B cell (primary cell): ENCODE data around the gene BSDC1.

Source experiments
- EZH2 ChIP-seq: IDR thresholded peaks from 2 replicates; pipeline ENCODE4 v1.6.1; 2012; ENCODE audit warnings: borderline replicate concordance, low read depth, mild to moderate bottlenecking, moderate library complexity, low read length; ENCODE audit not compliant: insufficient read depth, poor library complexity, severe bottlenecking
- TF ChIP-seq, protein P1 (sequence below): fragments of 200-600 bp; IDR thresholded peaks from one replicate; pipeline ENCODE4 v1.8.0; 2022; ENCODE audit warnings: antibody characterized with exemption, mild to moderate bottlenecking

DNA sequence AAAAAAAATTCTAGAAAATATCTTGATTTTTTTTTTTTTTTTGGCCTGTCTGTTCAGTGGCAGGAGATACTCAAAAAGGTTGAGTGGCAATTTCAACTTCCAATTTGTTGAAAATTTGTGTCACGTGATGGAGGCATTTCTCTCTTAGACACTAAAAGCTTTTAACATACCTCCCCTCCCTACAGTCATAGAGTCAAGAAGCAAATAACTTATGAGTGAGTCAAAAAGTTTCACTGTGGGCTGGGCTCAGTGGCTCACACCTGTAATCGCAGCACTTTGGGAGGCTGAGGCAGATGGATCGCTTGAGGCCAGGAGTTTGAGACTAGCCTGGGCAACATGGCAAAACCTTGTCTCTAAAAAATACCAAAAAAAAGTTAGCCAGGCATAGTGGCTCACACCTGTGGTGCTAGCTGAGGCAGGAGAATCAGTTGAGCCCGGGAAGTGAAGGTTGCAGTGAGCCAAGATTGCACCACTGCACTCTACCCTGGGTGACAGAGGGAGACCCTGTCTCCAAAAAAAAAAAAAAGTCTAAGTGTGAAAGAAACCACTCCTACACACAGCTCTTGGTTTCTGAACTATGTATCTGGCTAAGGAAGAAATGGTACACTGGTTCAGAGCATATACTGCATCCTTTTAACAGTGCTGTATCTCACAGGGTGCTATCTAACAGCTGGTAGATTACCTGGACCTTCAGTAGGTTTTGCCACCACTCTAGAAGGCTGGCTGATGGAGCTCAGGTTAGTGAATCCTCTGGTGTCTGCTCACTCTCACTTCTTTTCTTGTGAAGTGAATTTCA, 11.6 kb upstream of the BSDC1 start:
- TF ChIP-seq, protein P1, sequence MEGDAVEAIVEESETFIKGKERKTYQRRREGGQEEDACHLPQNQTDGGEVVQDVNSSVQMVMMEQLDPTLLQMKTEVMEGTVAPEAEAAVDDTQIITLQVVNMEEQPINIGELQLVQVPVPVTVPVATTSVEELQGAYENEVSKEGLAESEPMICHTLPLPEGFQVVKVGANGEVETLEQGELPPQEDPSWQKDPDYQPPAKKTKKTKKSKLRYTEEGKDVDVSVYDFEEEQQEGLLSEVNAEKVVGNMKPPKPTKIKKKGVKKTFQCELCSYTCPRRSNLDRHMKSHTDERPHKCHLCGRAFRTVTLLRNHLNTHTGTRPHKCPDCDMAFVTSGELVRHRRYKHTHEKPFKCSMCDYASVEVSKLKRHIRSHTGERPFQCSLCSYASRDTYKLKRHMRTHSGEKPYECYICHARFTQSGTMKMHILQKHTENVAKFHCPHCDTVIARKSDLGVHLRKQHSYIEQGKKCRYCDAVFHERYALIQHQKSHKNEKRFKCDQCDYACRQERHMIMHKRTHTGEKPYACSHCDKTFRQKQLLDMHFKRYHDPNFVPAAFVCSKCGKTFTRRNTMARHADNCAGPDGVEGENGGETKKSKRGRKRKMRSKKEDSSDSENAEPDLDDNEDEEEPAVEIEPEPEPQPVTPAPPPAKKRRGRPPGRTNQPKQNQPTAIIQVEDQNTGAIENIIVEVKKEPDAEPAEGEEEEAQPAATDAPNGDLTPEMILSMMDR: no peak
- TF ChIP-seq EZH2: no peak
